ENCODE results near the gene MARVELD3.
"Not testable (repeated sequence)": the region's sequence is repeated elsewhere in the genome, so short reads cannot be mapped to it uniquely, and the experiment has no call there.

Gene MARVELD3

GRCh38 chr16:71626018-71626857 is at the start of gene MARVELD3:
MARVELD3 (plus strand) TSS chr16:71626184; CDS start chr16:71626230, 46 bp downstream.
- DNase-seq, result peak; percentile 22

GRCh38 chr16:71576971-71577370 is 49.0 kb upstream of the MARVELD3 start, which contains the start of gene TAT:
TAT (minus strand) TSS chr16:71577092; CDS start chr16:71576415, 677 bp downstream.
- DNase-seq, result no peak

- not testable (repeated sequence) for DNase-seq
These were observed 43.5 kb upstream of the MARVELD3 start for GRCh38 chr16:71582553-71582848.

GRCh38 chr16:71584543-71585317 is 41.3 kb upstream of the MARVELD3 start:
- no peak for DNase-seq

GRCh38 chr16:71585318-71585703 is 40.7 kb upstream of the MARVELD3 start:
- DNase-seq, result no peak

GRCh38 chr16:71589334-71589733 is 36.6 kb upstream of the MARVELD3 start:
- not testable (repeated sequence) for DNase-seq

GRCh38 chr16:71590071-71590470 is 35.9 kb upstream of the MARVELD3 start:
- not testable (repeated sequence) for DNase-seq

GRCh38 chr16:71590584-71590983 is 35.4 kb upstream of the MARVELD3 start:
- no peak for DNase-seq

- DNase-seq, result no peak
These were observed 34.1 kb upstream of the MARVELD3 start for GRCh38 chr16:71591917-71592316.

GRCh38 chr16:71593048-71593999 is 32.7 kb upstream of the MARVELD3 start:
- DNase-seq, result no peak

- no peak for DNase-seq
These were observed 31.9 kb upstream of the MARVELD3 start for GRCh38 chr16:71594000-71594646.

GRCh38 chr16:71595340-71595826 is 30.6 kb upstream of the MARVELD3 start:
- not testable (repeated sequence) for DNase-seq

- DNase-seq, result not testable (repeated sequence)
These were observed 27.6 kb upstream of the MARVELD3 start for GRCh38 chr16:71598426-71598825.

- DNase-seq, result no peak
These were observed 25.2 kb upstream of the MARVELD3 start for GRCh38 chr16:71600822-71601221.

- DNase-seq, result no peak
These were observed 16.9 kb upstream of the MARVELD3 start for GRCh38 chr16:71609066-71609465.

GRCh38 chr16:71610447-71610846 is 15.5 kb upstream of the MARVELD3 start:
- DNase-seq, result no peak

GRCh38 chr16:71610936-71611871 is 14.8 kb upstream of the MARVELD3 start:
- peak; percentile 78 for DNase-seq

GRCh38 chr16:71614956-71615355 is 11.0 kb upstream of the MARVELD3 start:
- not testable (repeated sequence) for DNase-seq

- DNase-seq, result no peak
These were observed 7.6 kb upstream of the MARVELD3 start for GRCh38 chr16:71618429-71618828.

- DNase-seq, result no peak
These were observed 3.9 kb upstream of the MARVELD3 start for GRCh38 chr16:71622088-71622487.

GRCh38 chr16:71623597-71623996 is 2.4 kb upstream of the MARVELD3 start:
- DNase-seq, result no peak
